Activated CD8-positive, alpha-beta T cell treated with anti-CD3 and anti-CD28 coated beads, Interleukin-2, amount 10 ng/mL, durations not matched to agents 7 days and 5 days (primary cell): ENCODE data around the gene COL9A1. TPM values are rescaled to one million over a fixed set of nuclear protein-coding genes. Genes with fewer than 3 reads are reported as not detected.
"Not testable (repeated sequence)": the region's sequence is repeated elsewhere in the genome, so short reads cannot be mapped to it uniquely, and the experiment has no call there.

ENCODE experiments used
- ATAC-seq: fragments of 150-1000 bp; cut with Tn5 transposase; one replicate; pipeline ENCODE4 v1.10.0; 2021; ENCODE audit warnings: moderate library complexity
- CTCF ChIA-PET: fragments of 350-600 bp; sonication (Branson Sonifier 250); formaldehyde crosslinking; loops from one replicate; lab custom pipeline; 2021; ENCODE audit warnings: antibody characterized with exemption; lab: Charles Lee
- POLR2A ChIA-PET: fragments of 350-600 bp; sonication (Branson Sonifier 250); formaldehyde crosslinking; loops from one replicate; lab custom pipeline; 2021; ENCODE audit warnings: antibody characterized with exemption; lab: Charles Lee
- DNase-seq: peaks from one replicate; pipeline ENCODE4 v3.0.0-alpha.2; 2020
- H3K27ac Mint-ChIP-seq: one replicate; pipeline ENCODE4 v1.8.0; 2021; ENCODE audit warnings: mild to moderate bottlenecking, mixed read lengths
- H3K27me3 Mint-ChIP-seq: one replicate; pipeline ENCODE4 v1.8.0; 2021; ENCODE audit warnings: low read depth, mixed read lengths
- H3K36me3 Mint-ChIP-seq: one replicate; pipeline ENCODE4 v1.8.0; 2021; ENCODE audit warnings: low read depth, mixed read lengths
- H3K4me1 Mint-ChIP-seq: one replicate; pipeline ENCODE4 v1.8.0; 2021; ENCODE audit warnings: low read depth, mixed read lengths
- H3K4me3 Mint-ChIP-seq: one replicate; pipeline ENCODE4 v1.8.0; 2021; ENCODE audit warnings: mild to moderate bottlenecking, mixed read lengths
- H3K9me3 Mint-ChIP-seq: one replicate; pipeline ENCODE4 v1.8.0; 2022; ENCODE audit warnings: mixed read lengths; ENCODE audit not compliant: insufficient read depth
- total RNA-seq, 2 experiments: library from RNA; stranded (reverse); gene quantifications; one replicate each; pipeline ENCODE4 v1.2.3, GENCODE V29; 2021

The COL9A1 gene
- total RNA-seq, 2 experiments from 2014 or later: not detected

- peaks cover 12% of the 10 kb centered on the region for H3K27me3 Mint-ChIP-seq
- no peaks in the 10 kb centered on the region for H3K36me3 Mint-ChIP-seq
- H3K27ac Mint-ChIP-seq: no peak overlapping the region
- ATAC-seq (no peak), DNase-seq (no peak)
- CTCF ChIA-PET: interaction anchor here (1.2 kb wide), 1 partner anchor 55 kb away, joined by 6 read pairs; no protein-coding TSS in a partner anchor
- no peak overlapping the region for H3K4me3 Mint-ChIP-seq
- H3K9me3 Mint-ChIP-seq: no peaks in the 10 kb centered on the region
- POLR2A ChIA-PET: no interaction called here
- H3K4me1 Mint-ChIP-seq: no peaks in the 10 kb centered on the region
Measured at GRCh38 chr6:70314296-70314695, 11.4 kb upstream of the COL9A1 start.

- H3K4me1 Mint-ChIP-seq: no peaks in the 10 kb centered on the region
- H3K27ac Mint-ChIP-seq: no peak overlapping the region
- POLR2A ChIA-PET: no interaction called here
- no peak for ATAC-seq
- H3K27me3 Mint-ChIP-seq: peaks cover 14% of the 10 kb centered on the region
- CTCF ChIA-PET: interaction anchor here (0.8 to 3.6 kb wide), 2 partner anchors 57 to 644 kb away, joined by 3 to 19 read pairs; no protein-coding TSS in a partner anchor
- H3K9me3 Mint-ChIP-seq: no peaks in the 10 kb centered on the region
- no peaks in the 10 kb centered on the region for H3K36me3 Mint-ChIP-seq
- no peak for DNase-seq
- no peak overlapping the region for H3K4me3 Mint-ChIP-seq
Measured at GRCh38 chr6:70312165-70312745, 9.4 kb upstream of the COL9A1 start.

GRCh38 chr6:70310063-70310694 lies 7.3 kb upstream of the COL9A1 start:
- ChIA-PET POLR2A (no interaction called here), CTCF (interaction anchor here (0.7 to 3.6 kb wide), 22 partner anchors 12 to 646 kb away, joined by 3 to 72 read pairs (median 4); partner anchors contain the start of gene FAM135A)
- ATAC-seq (no peak), DNase-seq (no peak)
- Mint-ChIP-seq H3K9me3 (no peaks in the 10 kb centered on the region), H3K4me3 (no peak overlapping the region), H3K4me1 (no peaks in the 10 kb centered on the region), H3K27me3 (peaks cover 20% of the 10 kb centered on the region), H3K36me3 (no peaks in the 10 kb centered on the region), H3K27ac (no peak overlapping the region)

GRCh38 chr6:70309243-70309642 lies 6.4 kb upstream of the COL9A1 start:
- H3K27me3 Mint-ChIP-seq: peaks cover 17% of the 10 kb centered on the region
- no peak overlapping the region for H3K4me3 Mint-ChIP-seq
- no peak for ATAC-seq
- no peaks in the 10 kb centered on the region for H3K4me1 Mint-ChIP-seq
- no peak overlapping the region for H3K27ac Mint-ChIP-seq
- no peaks in the 10 kb centered on the region for H3K9me3 Mint-ChIP-seq
- POLR2A ChIA-PET: no interaction called here
- CTCF ChIA-PET: interaction anchor here (0.8 to 3.6 kb wide), 10 partner anchors 41 to 647 kb away, joined by 3 to 72 read pairs (median 4); no protein-coding TSS in a partner anchor
- H3K36me3 Mint-ChIP-seq: no peaks in the 10 kb centered on the region
- no peak for DNase-seq

GRCh38 chr6:70308142-70308541 lies 5.3 kb upstream of the COL9A1 start:
- H3K4me3 Mint-ChIP-seq, H3K9me3 Mint-ChIP-seq, H3K27ac Mint-ChIP-seq, ATAC-seq, POLR2A ChIA-PET, H3K36me3 Mint-ChIP-seq, H3K4me1 Mint-ChIP-seq, DNase-seq: not testable (repeated sequence)
- CTCF ChIA-PET: interaction anchor here (0.9 to 3.1 kb wide), 4 partner anchors 42 to 379 kb away, joined by 3 to 72 read pairs (median 5); no protein-coding TSS in a partner anchor
- H3K27me3 Mint-ChIP-seq: peaks cover 17% of the 10 kb centered on the region

- DNase-seq: no peak
- Mint-ChIP-seq H3K9me3 (no peaks in the 10 kb centered on the region), H3K36me3 (no peaks in the 10 kb centered on the region), H3K27ac (no peak overlapping the region), H3K4me3 (no peak overlapping the region), H3K4me1 (no peaks in the 10 kb centered on the region), H3K27me3 (peaks cover 17% of the 10 kb centered on the region)
- ChIA-PET CTCF (no interaction called here), POLR2A (no interaction called here)
- ATAC-seq: no peak
Measured at GRCh38 chr6:70307008-70307407, 4.1 kb upstream of the COL9A1 start.

GRCh38 chr6:70304616-70305015 lies 1.7 kb upstream of the COL9A1 start:
- ChIA-PET POLR2A (no interaction called here), CTCF (no interaction called here)
- ATAC-seq (no peak), DNase-seq (no peak)
- Mint-ChIP-seq H3K9me3 (no peaks in the 10 kb centered on the region), H3K4me3 (no peak overlapping the region), H3K36me3 (no peaks in the 10 kb centered on the region), H3K27ac (no peak overlapping the region), H3K4me1 (no peaks in the 10 kb centered on the region), H3K27me3 (peaks cover 10% of the 10 kb centered on the region)

GRCh38 chr6:70299456-70299855 lies 3.4 kb downstream of the COL9A1 start:
- Mint-ChIP-seq H3K4me3 (no peak overlapping the region), H3K4me1 (no peaks in the 10 kb centered on the region), H3K27me3 (peaks cover 2% of the 10 kb centered on the region), H3K9me3 (no peaks in the 10 kb centered on the region), H3K36me3 (no peaks in the 10 kb centered on the region), H3K27ac (no peak overlapping the region)
- no peak for DNase-seq
- POLR2A ChIA-PET: no interaction called here
- CTCF ChIA-PET: interaction anchor here (1.5 kb wide), 1 partner anchor 11 kb away, joined by 4 read pairs; no protein-coding TSS in a partner anchor
- ATAC-seq: no peak

- H3K27ac Mint-ChIP-seq: no peak overlapping the region
- H3K9me3 Mint-ChIP-seq: no peaks in the 10 kb centered on the region
- ChIA-PET POLR2A (no interaction called here), CTCF (interaction anchor here (1.5 kb wide), 1 partner anchor 12 kb away, joined by 4 read pairs; no protein-coding TSS in a partner anchor)
- H3K36me3 Mint-ChIP-seq: no peaks in the 10 kb centered on the region
- H3K4me1 Mint-ChIP-seq: no peaks in the 10 kb centered on the region
- ATAC-seq (no peak), DNase-seq (no peak)
- peaks cover 5% of the 10 kb centered on the region for H3K27me3 Mint-ChIP-seq
- no peak overlapping the region for H3K4me3 Mint-ChIP-seq
Measured at GRCh38 chr6:70298068-70298467, 4.8 kb downstream of the COL9A1 start.

- DNase-seq: no peak
- no peak overlapping the region for H3K4me3 Mint-ChIP-seq
- POLR2A ChIA-PET: no interaction called here
- no peaks in the 10 kb centered on the region for H3K4me1 Mint-ChIP-seq
- no peaks in the 10 kb centered on the region for H3K36me3 Mint-ChIP-seq
- no peak for ATAC-seq
- CTCF ChIA-PET: interaction anchor here (0.6 to 0.9 kb wide), 2 partner anchors 24 to 77 kb away, joined by 3 to 5 read pairs; no protein-coding TSS in a partner anchor
- H3K9me3 Mint-ChIP-seq: no peaks in the 10 kb centered on the region
- H3K27me3 Mint-ChIP-seq: peaks cover 16% of the 10 kb centered on the region
- no peak overlapping the region for H3K27ac Mint-ChIP-seq
Measured at GRCh38 chr6:70292193-70292592, 10.7 kb downstream of the COL9A1 start.

GRCh38 chr6:70289299-70289698 lies 13.6 kb downstream of the COL9A1 start:
- CTCF ChIA-PET: interaction anchor here (1.4 kb wide), 1 partner anchor 68 kb away, joined by 4 read pairs; no protein-coding TSS in a partner anchor
- ATAC-seq: no peak
- H3K4me3 Mint-ChIP-seq: no peak overlapping the region
- H3K27ac Mint-ChIP-seq: no peak overlapping the region
- no peaks in the 10 kb centered on the region for H3K4me1 Mint-ChIP-seq
- H3K9me3 Mint-ChIP-seq: no peaks in the 10 kb centered on the region
- POLR2A ChIA-PET: no interaction called here
- peaks cover 20% of the 10 kb centered on the region for H3K27me3 Mint-ChIP-seq
- no peaks in the 10 kb centered on the region for H3K36me3 Mint-ChIP-seq
- no peak for DNase-seq

GRCh38 chr6:70286905-70287304 lies 16.0 kb downstream of the COL9A1 start:
- no peaks in the 10 kb centered on the region for H3K9me3 Mint-ChIP-seq
- ChIA-PET CTCF (interaction anchor here (1.0 kb wide), 1 partner anchor 83 kb away, joined by 4 read pairs; no protein-coding TSS in a partner anchor), POLR2A (no interaction called here)
- peaks cover 34% of the 10 kb centered on the region for H3K27me3 Mint-ChIP-seq
- H3K4me1 Mint-ChIP-seq: no peaks in the 10 kb centered on the region
- no peaks in the 10 kb centered on the region for H3K36me3 Mint-ChIP-seq
- no peak overlapping the region for H3K4me3 Mint-ChIP-seq
- DNase-seq (no peak), ATAC-seq (no peak)
- H3K27ac Mint-ChIP-seq: no peak overlapping the region
